GM18507 (cell line): Measurements from ENCODE around the gene TNN.
"Not testable (repeated sequence)": the region's sequence is repeated elsewhere in the genome, so short reads cannot be mapped to it uniquely, and the experiment has no call there.

ENCODE experiments used
- DNase-seq: peaks from one replicate; pipeline ENCODE4 v3.0.0; 2011; ENCODE audit warnings: low read depth; ENCODE audit not compliant: insufficient read length; ENCODE audit errors: extremely low spot score
- FAIRE-seq: peaks from 2 replicates; lab custom pipeline; 2011; peaks lifted over from hg19 to GRCh38; lab: Jason Lieb, UNC

TNN gene, protein sequence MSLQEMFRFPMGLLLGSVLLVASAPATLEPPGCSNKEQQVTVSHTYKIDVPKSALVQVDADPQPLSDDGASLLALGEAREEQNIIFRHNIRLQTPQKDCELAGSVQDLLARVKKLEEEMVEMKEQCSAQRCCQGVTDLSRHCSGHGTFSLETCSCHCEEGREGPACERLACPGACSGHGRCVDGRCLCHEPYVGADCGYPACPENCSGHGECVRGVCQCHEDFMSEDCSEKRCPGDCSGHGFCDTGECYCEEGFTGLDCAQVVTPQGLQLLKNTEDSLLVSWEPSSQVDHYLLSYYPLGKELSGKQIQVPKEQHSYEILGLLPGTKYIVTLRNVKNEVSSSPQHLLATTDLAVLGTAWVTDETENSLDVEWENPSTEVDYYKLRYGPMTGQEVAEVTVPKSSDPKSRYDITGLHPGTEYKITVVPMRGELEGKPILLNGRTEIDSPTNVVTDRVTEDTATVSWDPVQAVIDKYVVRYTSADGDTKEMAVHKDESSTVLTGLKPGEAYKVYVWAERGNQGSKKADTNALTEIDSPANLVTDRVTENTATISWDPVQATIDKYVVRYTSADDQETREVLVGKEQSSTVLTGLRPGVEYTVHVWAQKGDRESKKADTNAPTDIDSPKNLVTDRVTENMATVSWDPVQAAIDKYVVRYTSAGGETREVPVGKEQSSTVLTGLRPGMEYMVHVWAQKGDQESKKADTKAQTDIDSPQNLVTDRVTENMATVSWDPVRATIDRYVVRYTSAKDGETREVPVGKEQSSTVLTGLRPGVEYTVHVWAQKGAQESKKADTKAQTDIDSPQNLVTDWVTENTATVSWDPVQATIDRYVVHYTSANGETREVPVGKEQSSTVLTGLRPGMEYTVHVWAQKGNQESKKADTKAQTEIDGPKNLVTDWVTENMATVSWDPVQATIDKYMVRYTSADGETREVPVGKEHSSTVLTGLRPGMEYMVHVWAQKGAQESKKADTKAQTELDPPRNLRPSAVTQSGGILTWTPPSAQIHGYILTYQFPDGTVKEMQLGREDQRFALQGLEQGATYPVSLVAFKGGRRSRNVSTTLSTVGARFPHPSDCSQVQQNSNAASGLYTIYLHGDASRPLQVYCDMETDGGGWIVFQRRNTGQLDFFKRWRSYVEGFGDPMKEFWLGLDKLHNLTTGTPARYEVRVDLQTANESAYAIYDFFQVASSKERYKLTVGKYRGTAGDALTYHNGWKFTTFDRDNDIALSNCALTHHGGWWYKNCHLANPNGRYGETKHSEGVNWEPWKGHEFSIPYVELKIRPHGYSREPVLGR (N-terminal part only)

DNA sequence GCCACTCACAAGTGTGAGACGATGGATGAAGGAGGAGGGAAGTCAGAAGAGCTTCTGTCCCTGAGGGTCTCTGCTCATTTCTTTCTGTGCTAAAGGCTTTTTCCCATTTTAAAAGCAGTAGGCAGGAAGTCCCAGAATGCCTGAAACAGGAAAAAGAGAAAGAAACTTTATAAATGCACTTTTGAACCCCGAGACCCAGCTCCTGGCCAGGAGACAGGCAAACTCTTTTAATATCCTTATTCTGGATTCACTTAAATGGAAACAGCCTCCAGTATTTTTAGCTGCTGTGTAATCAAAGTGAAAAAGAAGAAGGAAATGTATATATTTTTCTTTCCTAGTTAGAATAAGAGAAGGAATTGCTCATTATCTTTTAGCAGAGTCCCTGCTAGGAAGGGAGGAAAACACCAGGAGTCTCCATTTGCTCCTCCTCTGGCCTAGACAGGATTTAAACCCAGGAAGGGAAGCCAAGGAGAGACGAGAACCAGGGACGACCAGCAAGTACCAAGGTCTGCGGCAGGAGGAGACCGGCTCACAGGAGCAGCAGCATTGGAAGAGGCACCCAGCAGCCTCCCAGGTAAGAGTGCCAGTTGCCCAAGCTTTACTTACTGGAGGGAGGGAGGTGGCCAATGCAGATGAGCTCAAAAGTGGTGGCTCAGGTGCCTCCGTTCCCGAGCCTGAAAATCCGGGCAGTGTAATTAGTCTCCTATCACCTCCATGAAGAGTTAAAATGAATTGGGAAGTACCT, at the start of gene TNN:
Gene TNN (plus strand): TSS at position 472 of the 745 bp plus-strand sequence. CDS start 9,586 bp downstream, outside the sequence.
- DNase-seq: no peak

DNA sequence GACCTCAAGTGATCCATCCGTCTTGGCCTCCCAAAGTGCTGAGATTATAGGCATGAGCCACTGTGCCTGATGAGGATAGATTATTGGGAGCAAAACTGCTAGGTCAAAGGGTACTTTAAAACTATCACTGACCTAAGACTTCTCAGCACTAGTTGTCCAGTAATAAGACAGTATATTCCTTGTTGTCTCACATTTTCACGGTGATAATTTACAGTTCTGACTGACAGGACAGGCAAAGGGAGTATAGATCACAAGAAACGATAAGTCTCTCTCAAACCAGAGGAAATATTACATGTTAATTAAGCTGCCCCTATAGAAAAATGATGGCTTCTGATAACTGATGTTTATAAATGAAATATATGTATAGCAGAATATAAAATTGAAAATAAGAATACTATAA, 48.1 kb upstream of the TNN start:
- FAIRE-seq: no peak
- no peak for DNase-seq

More for the DNA sequence above, at the start of gene TNN:
- no peak for FAIRE-seq

DNA sequence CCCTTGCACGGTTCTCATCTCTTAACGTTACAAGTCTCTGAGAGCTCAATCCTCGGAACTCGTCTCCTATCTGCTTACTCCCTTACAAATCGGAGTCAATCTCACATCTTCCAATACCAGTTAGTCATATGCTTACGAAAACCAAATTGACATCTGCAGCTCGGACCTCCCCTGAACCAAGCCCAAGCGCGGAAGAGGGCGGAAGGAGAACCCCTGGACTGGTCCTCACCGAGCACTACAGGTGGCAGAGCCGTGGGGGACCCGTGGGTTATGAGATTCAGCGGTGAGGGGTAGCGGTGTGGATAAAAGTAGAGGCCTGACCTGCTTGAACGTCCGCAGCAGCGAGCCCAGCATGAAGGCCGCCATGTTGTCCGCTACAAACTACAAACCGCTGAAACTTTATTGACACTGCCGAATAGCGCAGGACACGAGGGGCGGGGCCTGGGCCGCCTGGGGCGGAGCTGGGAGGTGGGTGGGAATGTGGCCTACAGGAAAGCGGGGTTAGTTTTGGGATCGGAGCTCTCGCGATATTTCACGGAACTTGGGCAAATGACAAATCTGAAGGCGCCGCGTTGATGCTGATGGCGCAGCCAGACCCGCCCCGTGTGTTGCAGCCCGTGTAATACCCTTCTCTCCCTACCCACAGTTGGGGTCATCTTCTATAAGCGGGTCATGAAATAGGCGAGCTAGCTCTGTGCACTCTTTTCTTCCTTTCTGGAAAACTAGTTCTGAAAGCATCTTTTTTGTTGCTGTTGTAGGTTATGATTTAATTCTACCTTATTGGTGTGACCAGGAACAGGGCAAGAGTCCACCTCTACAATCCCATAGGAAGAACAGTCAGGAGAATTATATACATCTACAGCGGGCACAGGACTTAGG, 44.4 kb upstream of the TNN start, which contains the start of gene MRPS14:
Gene MRPS14 (minus strand): TSS at position 383 of the 879 bp plus-strand sequence. CDS start 17 bp downstream, at position 366.
- FAIRE-seq (peak; percentile 99), DNase-seq (peak; percentile 92)

DNA sequence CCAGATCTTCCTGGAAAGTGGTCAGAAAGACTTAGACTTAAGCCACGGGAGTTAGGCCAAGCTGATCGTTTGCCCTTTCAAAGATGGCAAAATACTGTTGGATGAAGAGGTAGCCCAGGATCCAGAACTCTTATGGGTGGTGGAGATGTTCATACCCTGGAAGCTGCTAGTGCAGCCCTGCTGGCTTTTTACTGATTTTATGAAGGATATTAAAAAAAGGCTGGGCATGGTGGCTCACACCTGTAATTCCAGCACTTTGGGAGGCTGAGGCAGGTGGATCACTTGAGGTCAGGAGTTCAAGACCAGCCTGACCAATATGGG, 43.8 kb upstream of the TNN start:
- FAIRE-seq: peak; percentile 18

DNA sequence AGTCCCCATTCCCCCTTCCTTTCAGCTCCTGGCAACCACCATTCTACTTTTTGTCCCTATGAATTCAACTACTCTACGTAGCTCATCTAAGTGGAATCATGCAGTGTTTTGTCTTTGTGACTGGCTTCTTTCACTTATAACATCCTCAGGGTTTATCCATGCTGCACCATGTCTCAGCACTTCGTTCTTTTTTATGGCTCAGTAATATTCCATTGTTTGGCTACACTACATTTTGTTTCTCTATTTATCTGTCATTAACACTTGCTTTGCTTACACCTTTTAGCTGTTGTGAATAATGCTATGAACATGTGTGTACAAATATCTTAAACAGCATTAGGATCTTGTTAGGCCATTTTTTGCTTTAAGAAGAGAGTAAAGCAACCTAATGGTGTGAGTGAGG, 42.9 kb upstream of the TNN start:
- DNase-seq: no peak
- FAIRE-seq: no peak

More for the DNA sequence above, 43.8 kb upstream of the TNN start:
- DNase-seq: not testable (repeated sequence)

DNA sequence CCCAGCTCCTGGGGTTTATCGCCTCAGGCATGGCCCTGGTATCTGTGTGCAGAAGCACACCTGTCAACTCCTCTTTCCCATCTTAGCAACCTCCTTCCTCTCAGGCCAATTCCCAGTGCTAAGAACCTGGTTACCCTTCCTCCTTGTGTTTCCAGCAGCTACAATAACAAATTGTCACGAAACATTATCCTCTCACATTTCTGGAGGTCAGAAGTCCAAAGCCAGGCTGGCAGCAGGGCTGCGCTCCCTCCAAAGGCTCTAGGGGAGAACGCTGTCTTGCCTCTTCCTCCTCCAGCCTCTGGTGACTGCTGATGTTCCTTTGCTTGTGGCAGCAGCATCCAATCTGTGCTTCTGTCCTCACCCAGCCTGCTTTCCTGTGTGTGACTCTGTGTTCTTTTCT, 33.7 kb upstream of the TNN start:
- DNase-seq: no peak
- FAIRE-seq: no peak

DNA sequence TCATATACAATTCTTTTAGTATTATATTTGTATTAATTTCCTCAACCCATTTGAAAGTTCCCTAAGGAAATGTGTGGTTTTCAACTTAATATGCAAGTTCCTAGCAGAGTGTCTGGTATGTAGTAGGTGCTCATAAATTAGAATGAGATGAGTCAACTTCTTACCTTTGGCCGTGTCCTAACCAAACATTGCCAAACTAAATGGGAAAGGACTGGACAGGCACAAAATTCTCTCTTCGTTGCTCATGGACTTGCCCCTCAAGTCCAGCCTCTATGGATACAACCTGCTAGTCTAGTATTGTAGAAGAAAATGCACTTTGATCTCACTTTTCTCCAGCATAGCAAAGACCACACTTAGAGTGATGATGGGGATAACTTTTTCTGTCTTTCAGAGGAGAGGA, 32.9 kb upstream of the TNN start:
- DNase-seq (no peak), FAIRE-seq (no peak)

DNA sequence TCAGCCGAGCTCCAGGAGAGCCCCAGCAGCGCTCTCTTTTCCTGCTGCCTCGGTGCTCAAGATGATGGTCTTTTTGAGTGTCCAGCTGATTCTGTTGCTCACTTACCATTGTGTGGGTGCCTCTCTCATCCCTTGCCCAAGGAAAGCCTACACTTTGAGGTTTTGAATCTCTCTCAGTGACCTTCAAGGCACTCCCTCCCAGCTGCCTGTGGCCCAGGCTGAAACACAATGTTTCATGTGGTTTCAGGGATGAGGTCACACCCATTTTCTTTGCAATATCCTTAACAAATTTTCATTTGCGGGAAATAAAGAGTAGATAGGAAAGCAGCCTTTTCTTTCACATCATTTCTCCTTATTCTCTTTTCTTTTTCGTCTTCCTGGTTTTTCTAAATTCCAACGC, 31.8 kb upstream of the TNN start:
- DNase-seq: no peak
- no peak for FAIRE-seq

DNA sequence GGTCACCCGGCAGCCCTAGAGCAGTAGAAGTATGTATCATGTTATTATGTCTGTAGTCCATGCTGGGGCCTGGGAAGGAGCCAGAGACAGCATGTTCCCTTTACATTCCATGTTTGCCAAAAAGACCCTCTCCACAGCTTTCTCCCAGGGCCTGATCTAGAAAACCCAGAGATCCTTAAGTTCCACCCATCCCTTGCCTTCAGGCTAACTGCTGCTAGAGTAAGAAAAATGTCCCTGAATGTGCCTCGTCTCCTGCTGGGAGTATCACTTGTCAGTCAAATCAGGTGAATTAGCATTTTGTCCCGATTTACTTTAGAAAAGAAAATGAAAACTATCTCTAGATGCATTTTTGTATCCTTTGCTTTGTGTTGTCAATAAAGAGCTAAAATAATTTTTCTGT, 31.2 kb upstream of the TNN start:
- FAIRE-seq: no peak
- no peak for DNase-seq

DNA sequence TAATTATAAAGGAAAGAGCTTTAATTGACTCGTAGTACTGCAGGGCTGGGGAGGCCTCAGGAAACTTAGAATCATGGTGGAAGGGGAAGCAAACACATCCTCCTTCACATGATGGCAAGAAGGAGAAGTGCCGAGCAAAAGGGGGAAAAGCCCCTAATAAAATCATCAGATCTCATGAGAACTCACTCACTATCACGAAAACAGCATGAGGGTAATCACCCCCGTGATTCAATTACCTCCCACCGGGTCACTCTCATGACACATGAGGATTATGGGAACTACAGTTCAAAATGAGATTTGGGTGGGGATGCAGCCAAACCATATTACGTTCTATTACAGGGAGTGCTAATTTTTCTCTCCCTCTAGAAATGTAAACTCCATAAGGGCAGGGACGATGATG, 30.2 kb upstream of the TNN start:
- no peak for DNase-seq
- FAIRE-seq: no peak

DNA sequence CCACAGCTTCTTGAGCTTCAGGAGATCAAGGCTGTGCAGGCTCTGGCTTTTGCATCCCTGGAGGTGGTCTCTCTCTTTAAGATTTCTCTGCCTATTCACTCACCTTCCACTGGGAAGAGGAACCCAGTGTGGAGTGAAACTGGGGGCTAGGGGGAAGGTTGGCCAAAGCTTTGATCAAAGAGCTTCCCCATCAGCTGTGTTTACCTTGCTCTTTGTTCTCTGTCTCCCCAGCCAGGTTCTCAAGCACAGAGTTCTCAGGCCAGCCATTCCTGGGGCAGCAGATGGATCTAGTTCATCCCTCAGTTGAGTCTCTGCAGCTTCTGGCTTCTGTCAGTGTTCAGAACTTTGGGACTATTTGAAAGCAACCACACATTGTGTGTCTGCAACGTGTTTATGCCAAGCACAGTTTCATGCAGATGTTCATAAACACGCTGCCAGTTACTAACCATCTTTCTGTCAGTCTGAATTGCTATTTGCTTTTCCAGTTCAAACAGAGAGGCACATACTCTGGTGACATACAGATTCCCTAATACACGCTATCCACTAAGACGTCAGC, 27.2 kb upstream of the TNN start:
- FAIRE-seq (no peak), DNase-seq (no peak)

DNA sequence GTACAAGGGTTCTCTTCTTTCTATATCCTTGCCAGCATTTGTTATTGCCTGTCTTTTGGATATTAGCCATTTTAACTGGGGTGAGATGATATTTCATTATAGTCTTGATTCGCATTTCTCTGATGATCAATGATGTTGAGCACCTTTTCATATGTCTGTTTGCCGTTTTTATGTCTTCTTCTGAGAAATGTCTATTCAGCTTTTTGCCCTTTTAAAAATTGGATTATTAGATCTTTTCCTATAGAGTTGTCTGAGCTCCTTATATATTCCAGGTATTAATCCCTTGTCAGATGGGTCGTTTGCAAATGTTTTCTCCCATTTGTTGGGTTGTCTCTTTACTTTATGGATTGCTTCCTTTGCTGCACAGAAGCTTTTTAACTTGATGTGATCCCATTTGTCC, 25.0 kb upstream of the TNN start:
- DNase-seq (no peak), FAIRE-seq (no peak)

DNA sequence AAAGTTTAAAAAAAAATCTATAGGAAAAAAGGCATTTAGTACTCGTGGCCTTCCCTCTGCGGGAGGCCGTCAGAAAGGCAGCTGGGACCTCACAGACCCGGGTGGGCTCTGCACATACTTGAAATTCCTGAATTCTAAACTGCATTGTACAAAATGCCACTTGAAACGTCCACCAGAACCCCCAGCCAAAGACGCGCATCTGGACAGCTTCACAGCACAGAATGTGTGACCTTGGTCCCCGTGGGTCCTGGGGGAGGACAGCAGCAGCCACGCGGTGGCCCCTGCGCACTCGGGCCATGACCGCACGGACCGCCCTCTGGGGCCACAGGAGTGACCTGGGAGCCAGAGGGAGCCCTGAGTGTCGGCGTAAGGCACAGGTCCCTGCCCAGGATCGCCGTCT, 23.8 kb upstream of the TNN start:
- FAIRE-seq: no peak

DNA sequence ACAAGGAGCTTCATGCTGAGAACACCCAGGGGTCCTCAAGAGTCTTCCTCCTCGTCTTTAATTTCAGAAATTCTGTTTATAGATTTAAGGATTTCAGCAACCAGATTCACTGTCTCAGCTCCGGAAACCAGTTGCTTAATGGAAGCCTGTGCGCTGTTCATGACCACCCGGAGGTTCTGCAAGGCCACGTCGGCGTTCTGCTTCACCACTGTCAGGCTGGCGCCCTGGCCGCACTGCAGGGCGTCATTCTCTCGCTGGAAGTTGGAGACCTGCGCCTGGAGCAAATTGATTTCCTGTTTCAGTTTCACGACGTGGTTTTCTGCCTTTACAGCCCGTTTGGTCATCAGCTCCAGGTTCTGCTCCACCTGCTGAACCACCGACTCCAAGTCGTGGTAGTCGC, 23.0 kb upstream of the TNN start:
- not testable (repeated sequence) for DNase-seq, FAIRE-seq

More for the DNA sequence above, 23.8 kb upstream of the TNN start:
- DNase-seq: no peak

DNA sequence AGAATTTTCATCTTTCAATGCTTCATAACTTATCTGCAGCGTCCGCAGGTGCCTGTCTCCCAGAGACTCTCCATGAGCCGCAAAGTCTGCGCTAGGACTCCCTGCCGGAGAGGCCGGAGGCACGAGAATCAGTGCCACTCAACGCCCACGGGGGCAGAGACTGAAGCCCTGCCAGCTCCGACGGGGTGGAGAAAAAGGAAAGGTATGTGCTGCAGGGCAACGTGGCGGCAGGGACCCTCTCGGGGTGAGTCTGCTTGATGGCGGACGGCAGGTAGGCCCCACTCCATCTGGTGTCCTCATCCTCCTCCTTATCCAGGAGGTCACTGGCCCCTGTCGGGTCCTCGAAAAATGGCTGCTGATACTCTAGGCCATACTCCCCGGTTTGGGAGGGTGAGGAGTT, 22.5 kb upstream of the TNN start:
- no peak for FAIRE-seq
- no peak for DNase-seq

DNA sequence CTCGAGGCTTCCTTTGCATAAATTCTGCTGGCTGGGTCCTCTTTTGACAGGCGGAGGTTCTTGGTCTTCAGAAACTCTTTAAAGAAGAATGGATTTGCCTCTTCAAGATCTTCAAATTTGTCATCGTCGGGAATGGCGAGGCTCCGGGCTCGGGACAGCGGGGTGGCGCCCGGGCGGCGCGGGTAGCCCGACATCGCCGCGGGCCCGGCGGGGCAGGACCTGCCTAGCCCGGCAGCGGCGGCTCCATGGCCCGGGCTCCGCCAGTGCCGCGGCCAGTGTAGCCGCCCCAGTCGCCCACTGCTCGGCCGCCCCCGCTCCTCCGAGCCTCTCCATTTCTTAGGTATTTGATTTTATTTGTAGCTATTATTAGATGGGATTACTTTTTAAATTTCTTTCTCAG, 22.1 kb upstream of the TNN start:
- FAIRE-seq: no peak
- no peak for DNase-seq

DNA sequence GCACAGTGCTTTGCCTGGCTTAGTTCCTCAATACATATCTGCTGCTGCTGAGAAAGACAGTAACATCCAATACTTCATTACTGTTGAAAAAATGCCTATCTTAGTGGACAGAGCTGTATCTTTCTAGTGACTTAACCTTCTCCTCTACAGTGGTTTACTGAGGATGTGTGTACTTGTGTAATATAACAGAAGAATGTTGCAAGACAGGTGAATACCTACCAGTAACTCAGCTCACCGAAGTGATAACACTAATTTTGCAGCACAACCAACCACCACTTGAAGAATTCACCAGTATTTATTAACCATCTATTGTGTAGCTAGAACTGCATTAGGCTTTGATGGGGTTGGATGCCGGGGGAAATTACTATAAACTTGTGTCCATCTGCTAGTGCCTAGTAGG, 16.6 kb upstream of the TNN start:
- no peak for DNase-seq
- FAIRE-seq: no peak

DNA sequence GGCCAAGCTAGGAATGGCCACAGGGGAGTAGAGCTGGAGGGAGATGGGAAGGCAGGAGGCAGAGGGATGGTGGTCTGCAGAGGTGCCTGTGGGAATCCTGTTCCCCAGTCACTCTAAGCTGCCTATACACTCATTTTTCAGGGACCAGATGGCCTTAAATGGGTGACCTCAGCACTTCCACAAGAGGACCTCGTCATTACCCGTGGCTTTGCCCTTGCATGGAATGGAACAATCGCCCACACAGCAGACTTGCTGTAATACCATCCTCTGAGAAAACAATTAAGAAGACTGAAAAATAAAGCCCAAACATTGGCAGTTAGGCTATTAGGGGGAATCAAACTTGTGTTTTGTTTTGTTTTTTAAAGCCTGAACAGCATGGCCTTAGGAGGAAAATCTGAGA, 12.9 kb upstream of the TNN start:
- no peak for FAIRE-seq
- DNase-seq: no peak
